GM18907 (cell line): ENCODE data around the gene BRD1.
"Not testable (repeated sequence)": the region's sequence is repeated elsewhere in the genome, so short reads cannot be mapped to it uniquely, and the experiment has no call there.

Experiments used
- ATAC-seq: cut with Tn5 transposase; IDR thresholded peaks from one replicate; pipeline ENCODE4 v1.9.1; 2021; ENCODE audit warnings: mild to moderate bottlenecking, moderate library complexity; ENCODE audit not compliant: unreplicated experiment

The BRD1 gene

GRCh38 chr22:49853981-49854831 lies 26.5 kb upstream of the BRD1 start:
- ATAC-seq = peak; percentile 29

DNA sequence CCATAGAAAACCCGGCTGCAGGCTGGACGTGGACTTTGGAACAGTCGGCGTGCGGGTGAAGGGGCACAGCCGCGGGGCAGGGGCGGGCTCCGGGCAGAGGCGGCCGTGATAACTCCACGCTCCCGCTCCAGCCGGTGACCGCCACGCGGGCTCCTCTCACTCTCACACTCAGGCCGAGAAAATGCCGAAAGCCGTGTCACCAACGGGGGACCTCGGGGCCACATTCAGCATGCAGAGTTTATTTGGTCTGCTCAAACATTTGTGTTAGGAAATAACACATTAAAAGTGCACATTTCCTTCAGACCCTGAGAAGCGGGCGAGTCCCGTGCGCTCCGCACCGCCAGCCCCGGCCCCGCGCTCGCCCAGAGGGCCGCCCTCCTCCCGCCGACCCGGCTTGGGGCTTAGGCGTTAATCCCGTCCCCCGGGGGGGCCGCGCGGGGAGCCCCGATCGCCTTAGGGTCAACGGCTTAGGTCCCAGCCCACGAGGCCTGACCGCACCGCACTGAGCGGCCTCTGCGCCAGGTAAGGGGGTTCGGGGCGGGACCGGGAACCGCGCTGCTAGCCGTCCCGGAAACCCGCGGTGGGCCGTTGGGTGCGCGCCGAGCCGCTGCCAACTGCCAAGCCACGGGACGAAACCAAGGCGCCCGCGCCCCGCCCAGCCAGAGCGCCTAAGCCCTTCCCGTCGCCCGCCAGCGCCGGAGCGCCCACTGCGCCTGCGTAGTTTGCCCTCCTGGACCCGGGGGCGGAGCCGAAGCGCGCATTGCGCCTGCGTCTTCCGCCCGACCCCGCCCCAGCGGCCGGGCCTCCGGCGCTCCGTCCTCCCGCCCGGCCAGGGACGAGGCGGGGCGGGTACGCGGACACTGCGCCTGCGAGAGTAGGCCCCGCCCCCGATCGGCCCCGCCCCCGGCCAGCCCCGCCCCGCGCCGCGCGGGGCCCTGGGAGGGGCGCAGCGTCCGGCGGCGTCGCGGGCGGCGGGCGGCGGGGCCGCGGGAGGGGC lies 25.5 kb upstream of the BRD1 start, which contains the start of gene ZBED4:
Gene ZBED4 (plus strand): TSS at position 947 of the 997 bp plus-strand sequence. CDS start 29,819 bp downstream, outside the sequence.
- ATAC-seq = peak; percentile 74

GRCh38 chr22:49852568-49852897 lies 24.9 kb upstream of the BRD1 start:
- ATAC-seq = not testable (repeated sequence)

DNA sequence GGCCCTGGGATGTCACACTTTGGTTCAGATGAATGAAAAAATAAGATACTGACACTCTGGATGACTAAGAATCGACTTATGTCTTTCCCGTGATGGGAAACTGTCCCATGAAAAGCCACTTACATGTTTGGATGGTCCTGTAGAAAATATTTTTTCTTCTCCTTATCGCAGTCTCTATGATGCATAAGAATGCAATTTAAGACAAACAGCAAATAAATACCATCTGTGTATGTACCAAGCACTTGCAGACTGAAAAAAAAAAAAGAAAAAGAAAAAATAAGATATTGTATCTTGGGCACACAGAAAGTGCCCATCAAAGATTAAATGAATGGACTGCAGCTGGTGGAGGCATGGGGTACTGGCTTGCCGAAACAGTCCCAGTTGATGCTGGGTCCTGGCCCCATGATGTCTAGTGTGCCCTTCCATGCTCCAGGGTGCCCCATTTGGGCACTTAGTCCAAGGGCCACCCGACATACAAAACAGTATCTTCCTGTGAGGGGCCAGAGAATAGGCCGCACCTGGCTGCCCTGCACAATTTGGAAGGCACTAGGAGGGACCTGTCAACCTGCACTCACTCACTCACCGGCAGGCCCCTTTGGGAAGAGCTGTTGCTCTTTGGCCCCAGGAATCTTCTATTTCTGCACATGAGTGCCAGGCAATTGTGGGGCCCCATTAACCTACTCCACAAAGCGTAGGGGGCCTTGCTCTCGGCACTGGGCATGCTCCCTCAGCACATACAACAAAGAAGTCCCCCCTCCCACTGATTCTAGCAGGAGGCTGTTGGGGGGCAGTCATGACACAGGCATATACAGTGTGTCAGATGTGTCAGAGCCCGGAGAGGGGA lies 23.5 kb upstream of the BRD1 start:
- ATAC-seq = no peak

DNA sequence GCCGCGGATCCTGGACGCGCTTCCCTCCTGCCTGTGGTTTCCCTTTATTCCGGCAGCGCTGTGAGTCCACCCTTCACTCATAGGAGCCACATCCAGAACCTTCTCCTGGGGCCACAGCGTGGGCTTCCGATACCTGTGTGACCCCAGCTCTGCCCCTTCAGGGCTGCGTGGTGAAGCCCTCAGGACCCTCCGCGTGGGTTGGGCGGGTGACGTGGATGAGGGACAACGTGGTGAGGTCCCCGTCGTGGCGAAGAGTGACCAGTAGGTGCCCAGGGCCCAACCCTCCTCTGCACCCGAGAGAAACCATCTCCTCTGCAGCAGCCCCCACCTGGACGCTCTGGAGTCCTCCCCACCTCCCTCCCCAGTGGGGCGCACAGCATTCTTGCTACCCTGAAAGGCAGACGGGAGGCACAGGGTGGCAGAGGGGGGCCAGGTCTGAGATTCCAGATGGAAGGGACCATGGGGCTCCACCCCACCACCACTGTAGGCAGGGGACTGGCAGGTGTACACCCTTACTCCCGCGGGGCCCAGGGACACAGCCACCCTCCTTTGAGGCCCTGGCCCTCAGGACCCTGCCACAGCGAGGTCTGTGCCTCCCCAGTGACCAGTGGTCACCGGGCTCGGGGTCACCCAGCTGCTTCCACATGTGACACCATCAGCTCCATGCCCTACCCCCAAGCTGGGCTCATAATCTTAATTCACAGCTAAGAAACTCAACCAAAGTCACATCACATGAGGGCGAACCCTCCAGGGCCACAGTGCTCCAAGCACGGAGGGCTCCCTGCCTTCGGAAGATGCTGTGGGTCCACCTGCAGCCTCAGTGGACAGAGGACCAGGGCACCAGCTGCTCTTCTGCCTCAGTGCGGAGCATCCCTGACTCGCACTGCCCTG lies 22.6 kb upstream of the BRD1 start:
- no peak for ATAC-seq

DNA sequence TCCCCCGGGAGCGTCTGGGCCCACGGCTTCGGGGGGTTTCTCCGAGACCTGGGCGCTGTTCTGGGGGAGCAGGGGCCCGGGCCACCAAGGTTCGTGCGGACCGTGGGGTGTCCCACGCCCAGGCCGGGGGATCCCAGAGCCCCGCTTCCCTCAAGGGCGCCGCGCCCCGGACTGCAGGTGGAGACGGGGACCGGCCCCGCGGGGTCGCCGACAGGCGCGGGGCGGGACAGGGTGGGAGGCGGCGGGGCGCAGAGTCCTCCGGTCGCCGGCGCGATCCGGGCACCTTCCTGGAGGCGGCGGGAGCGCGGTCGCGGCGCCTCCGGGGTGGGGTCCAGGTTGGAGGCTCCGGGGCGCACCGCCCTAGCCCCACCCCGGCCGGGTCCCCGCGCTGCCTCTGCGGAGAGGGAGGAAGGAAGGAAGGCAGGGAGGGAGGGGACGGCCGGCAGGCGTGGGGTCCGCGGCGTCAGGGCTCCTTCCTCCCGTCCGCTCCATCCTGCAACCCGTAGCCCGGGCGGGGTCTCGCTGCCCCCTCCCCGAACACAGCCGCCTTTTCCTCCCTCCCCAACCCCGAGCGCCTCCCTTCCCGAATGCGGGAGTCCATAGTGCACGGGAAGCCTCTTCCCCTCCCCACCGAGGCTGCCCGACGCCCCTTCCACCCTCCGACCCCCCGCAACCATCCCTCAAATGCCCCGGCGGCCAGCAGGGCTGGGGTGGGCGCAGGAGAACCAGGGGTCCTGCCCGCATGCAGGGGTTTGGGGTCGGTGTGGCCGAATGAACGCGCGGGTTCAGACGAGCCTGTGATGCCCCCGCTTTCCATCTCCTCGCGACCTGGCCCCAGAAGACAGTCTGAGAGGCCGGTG lies 21.7 kb upstream of the BRD1 start:
- no peak for ATAC-seq

DNA sequence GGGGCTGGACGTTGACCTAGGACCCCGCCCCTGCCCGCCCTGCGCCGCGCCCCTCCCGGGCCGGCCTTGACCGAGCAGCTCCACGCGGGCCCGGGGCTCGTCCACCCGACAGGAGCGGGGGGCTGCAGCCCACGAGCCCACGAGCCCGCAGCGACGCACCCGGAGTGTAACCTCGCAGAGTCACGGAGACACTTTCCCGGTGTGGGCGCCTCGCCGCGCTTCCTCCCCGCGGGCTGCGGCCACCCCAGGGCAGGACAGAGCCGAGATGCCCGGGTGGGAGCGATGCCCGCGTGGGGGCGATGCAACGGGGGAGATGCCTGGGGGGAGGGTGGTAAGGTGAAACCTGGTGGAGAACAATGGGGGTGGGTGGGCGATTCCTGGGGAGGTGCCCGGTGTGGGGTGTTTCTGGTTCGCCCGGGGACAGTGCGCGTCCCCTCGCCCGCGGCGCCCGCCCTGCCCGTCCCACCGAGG lies 21.1 kb upstream of the BRD1 start:
- no peak for ATAC-seq

DNA sequence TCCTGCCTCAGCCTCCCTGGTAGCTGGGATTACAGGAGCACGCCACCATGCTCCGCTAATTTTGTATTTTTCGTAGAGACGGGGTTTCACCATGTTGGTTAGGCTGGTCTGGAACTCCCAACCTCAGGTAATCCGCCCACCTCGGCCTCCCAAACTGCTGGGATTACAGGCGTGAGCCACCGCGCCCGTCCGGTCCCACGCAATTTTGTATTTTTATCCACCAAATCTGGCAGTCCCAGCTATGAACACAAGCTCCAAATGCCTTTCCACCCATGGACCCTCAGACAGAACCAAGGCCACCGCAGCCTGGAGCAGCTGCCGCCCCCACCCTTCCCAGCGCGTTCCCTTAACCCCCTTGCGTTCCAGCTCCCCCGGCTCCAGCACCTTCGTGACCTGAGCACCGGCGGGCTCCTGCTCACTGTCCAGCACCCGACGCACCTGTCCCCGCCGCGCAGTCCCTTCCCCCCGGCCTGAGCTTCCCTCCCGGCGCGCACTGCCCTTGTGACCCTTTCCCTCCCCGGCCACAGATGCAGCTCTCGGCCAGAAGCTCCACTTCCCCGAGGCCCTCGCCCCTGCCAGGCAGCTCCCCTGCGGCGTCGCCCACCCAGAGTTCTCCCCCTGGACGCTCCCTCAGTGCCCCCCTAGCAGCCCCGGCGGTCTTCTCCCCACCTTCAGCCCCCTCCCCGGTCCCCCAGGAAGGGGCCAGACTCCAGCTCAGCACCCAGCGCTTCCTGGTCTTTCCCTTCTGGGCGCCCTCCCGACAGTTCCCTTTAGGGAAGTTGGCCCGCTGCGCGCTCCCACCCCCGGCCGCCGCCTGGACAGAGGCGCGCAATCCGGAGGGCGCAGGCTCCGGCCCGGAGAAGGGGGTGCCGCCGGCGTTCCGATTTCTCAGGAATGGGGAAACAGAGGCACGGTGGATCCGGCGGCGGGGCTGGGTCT lies 20.3 kb upstream of the BRD1 start:
- ATAC-seq = no peak

DNA sequence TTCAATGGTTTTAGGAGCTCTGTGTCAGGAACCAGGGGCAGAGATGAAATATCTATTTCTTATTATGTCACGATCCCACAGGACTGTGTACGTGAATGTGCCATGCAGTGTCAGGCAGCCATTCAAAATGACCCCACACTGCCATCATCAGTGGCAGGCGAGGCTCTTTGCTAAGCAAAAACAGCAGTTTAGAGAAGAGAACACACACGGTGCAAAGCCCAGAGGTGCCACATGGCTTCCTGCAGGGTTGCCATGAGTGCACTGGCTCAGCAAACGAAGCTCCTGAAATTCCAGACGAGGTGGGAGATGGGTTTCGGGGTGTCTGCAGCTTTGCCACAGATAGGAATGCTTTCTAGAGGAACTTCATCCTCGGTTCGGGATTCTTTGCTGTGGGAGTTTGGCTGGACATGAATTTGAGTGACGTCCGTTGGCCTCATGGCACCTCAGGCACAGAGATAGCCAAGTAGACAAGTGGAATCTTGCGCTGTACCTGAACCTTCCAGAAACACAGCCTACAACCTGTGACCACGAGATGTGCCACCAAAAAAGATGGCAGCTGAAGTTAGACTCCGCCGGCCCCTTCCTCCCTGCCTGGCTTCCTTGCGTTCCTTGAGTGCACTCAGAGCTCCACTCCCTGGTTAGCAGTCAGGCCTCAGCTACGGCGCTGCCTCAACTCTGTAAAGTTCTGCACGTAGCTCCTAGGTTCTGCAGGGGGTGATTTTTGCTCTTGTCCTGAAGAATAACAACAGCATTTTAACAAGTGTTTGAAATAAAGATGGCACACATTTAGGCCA lies 18.2 kb upstream of the BRD1 start:
- ATAC-seq = no peak

DNA sequence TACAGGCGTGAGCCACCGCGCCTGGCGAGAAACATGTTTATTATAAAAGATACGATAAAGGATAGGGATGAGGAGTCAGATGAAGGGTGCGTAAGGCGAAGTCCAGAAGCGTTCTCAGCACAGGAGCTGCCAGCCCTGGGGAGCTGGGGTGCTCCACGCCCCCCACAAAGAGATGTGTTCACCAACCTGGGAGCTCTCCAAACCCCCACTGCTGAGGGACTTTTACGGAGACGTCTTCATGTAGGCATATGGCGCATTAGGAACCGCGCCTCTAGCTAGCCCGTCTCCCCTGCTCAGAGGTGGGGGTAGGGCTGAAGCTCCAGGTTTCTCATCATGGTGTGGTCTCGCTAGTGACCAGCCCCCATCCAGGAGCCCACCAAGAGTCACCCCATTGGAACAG lies 17.6 kb upstream of the BRD1 start:
- no peak for ATAC-seq

- ATAC-seq = no peak
Observed at GRCh38 chr22:49838771-49839717, 11.4 kb upstream of the BRD1 start.

GRCh38 chr22:49833340-49834007 lies 5.8 kb upstream of the BRD1 start:
- no peak for ATAC-seq

- ATAC-seq = no peak
Observed at GRCh38 chr22:49829044-49829853, 1.6 kb upstream of the BRD1 start.

DNA sequence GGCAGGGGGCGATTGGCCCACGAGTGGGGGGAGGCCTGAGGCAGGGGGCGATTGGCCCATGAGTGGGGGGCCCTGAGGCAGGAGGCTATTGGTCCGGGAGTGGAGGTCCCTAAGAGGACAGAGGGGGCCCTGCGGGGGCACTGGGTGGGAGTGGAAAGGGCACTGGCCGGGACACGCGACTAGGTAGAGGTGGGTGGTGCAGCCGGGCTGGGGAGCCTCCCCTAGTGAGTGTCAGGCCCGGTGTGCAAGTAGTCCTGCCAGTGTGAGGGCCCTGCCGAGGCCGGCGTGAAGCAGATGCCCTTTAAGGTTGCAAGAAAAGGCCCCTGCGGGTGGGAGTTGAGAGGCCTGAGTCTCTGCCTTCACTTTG lies 909 bp upstream of the BRD1 start:
- ATAC-seq = no peak
